Prostate gland (tissue), 2 donors: ENCODE results near the gene DNAJB13. TPM values are rescaled to one million over a fixed set of nuclear protein-coding genes. Genes with fewer than 3 reads are reported as not detected.

ENCODE experiments used
- DNase-seq: peaks from one replicate; pipeline ENCODE4 v3.0.0-alpha.2; 2019; ENCODE audit warnings: low spot score
- H3K27ac ChIP-seq, 2 donors: fragments of 200-600 bp; sonication (generic); 2 replicates each; pipeline ENCODE4 v1.5.1; 2017 to 2019
- H3K27me3 ChIP-seq: fragments of 200-600 bp; sonication (generic); replicated peaks from 2 replicates; pipeline ENCODE4 v1.5.1; 2019; ENCODE audit not compliant: insufficient read depth
- H3K36me3 ChIP-seq, 2 donors: fragments of 200-600 bp; sonication (generic); 1 replicate in 1 of 2; 2 replicates in 1 of 2; pipeline versions ENCODE4 v1.5.1 to v1.8.1; 2017 to 2019
- H3K4me1 ChIP-seq: fragments of 200-600 bp; sonication (generic); replicated peaks from 2 replicates; pipeline ENCODE4 v1.5.1; 2019
- H3K4me3 ChIP-seq, 2 donors: fragments of 200-600 bp; sonication (generic); 2 replicates each; pipeline ENCODE4 v1.5.1; 2017 to 2019
- H3K9me3 ChIP-seq: fragments of 200-600 bp; sonication (generic); 2 replicates; pipeline ENCODE4 v1.5.1; 2017
- CTCF ChIP-seq, 4 experiments: fragments of 200-600 bp in 2 of 4; fragments of 450-650 bp in 2 of 4; sonication (generic) in 2 of 4; IDR thresholded peaks; 1 replicate in 3 of 4; 2 replicates in 1 of 4; pipeline ENCODE4 v1.5.1; 2016 to 2019; ENCODE audit warnings: antibody characterized with exemption in 4 of 4, mild to moderate bottlenecking in 2 of 4, moderate library complexity in 2 of 4
- POLR2A ChIP-seq: fragments of 450-650 bp; IDR thresholded peaks from one replicate; pipeline ENCODE4 v1.6.1; 2016; ENCODE audit warnings: antibody characterized with exemption, mild to moderate bottlenecking
- POLR2AphosphoS5 ChIP-seq: sonication (generic); formaldehyde crosslinking; IDR thresholded peaks from one replicate; pipeline ENCODE4 v1.6.1; 2017; ENCODE audit warnings: antibody characterized with exemption
- WGBS: methylation state at CpG from one replicate; pipeline ENCODE4 v1.1.5; 2018; 5-methylcytosine and 5-hydroxymethylcytosine counted together
- intact Hi-C: fragments of 100-400 bp; cut with DNase I; formaldehyde crosslinking; loops from one replicate; pipeline ENCODE4 v1.14.2; 2022
- total RNA-seq, 2 donors: library from RNA; depleted of rRNA; stranded (reverse); fragments of >200 nt; gene quantifications; one replicate each; pipeline ENCODE4 v1.1.0, GENCODE V29; 2016

Gene DNAJB13
- total RNA-seq, 2 donors from 2014 or later: 0.59 to 1.9 TPM

DNA sequence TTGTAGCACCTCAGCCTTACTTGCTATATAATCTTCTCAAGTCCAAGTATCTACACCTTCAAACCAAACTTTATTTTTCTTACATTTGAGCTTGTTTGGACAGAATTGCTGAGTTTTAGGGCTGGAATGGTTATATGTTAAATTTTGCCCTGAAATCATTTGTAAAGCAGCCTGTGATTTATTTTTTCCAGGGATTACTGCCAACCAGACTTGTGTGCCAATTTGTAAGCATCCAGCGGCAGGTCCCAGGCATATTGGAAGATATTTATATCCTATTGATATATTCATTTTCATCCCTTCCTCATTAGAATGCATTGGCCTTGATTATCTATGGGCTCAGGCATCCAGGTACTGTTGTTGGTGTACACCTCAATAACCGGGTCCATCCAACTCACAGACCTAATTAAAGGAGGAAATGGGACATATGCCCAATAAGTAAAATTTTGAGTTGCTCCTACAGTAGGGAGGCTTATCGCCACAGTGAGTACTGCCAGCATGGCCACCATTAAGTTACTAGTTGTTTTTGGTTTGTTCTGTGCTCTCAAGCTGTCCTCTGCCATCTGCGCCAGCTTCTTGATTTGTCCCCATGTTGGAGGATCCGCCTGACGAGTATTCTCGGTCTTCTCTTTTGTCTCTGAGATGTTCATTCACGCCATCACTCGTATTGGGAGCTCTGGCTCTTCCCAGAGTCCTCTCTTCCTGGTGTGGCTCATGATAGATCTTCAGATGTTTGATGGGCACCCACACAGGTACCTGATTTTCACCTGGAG, 9.8 kb upstream of the DNAJB13 start:
- H3K27ac ChIP-seq: no peak overlapping the region
- H3K27me3 ChIP-seq: no peaks in the 10 kb centered on the region
- no peak overlapping the region for H3K4me3 ChIP-seq
- H3K4me1 ChIP-seq: no peaks in the 10 kb centered on the region
- no peak for DNase-seq
- intact Hi-C loops: no loop called here
- H3K9me3 ChIP-seq: no peaks in the 10 kb centered on the region
- TF ChIP-seq POLR2A (no peak), CTCF (IDR thresholded peaks at IDR 0.05) (no peak), POLR2AphosphoS5 (no peak)
- H3K36me3 ChIP-seq: no peaks in the 10 kb centered on the region
- 93% methylated on average over 9 of the region's 9 CpGs for WGBS

DNA sequence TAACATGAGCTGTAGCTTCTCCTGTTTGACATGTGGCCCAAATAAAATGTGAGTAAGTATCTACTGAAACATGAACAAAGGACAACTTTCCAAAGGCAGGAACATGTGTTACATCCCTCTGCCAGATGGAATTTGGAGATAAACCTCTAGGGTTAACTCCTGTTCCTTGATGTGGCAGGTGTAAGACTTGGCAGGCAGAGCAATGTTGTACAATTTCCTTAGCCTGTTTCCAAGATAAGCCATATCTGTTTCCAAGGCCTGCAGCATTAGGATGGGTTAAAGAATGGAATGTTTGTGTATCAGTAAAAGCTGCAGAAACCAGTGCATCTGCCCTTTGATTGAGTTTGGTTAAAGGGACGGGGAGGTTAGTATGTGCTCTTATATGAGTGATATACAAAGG, 8.8 kb upstream of the DNAJB13 start:
- Histone ChIP-seq H3K36me3 (no peaks in the 10 kb centered on the region), H3K27ac (no peak overlapping the region), H3K27me3 (no peaks in the 10 kb centered on the region), H3K9me3 (no peaks in the 10 kb centered on the region), H3K4me1 (no peaks in the 10 kb centered on the region), H3K4me3 (no peak overlapping the region)
- intact Hi-C loops: no loop called here
- no peak for DNase-seq
- TF ChIP-seq CTCF (IDR thresholded peaks at IDR 0.05) (no peak), POLR2AphosphoS5 (no peak), POLR2A (no peak)
- WGBS: 34% methylated on average over 1 of the region's 1 CpG

DNA sequence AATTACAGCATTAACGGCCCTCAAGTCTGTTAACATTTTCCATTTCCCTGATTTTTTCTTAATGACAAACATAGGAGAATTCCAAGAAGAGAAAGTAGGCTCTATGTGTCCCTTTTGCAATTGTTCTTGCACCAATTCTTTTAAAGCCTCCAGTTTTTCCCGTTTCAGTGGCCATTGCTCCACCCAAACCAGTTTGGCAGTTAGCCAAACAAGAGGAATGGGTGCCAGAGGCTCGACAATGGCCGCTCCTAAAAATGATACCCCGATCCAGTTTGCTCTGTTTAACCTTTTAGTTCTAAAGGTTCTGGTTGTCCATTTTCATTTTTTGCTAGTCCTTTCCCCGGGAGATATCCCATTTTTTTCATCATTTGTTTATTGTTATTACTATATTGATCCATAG, 6.7 kb upstream of the DNAJB13 start:
- H3K36me3 ChIP-seq: no peaks in the 10 kb centered on the region
- no peaks in the 10 kb centered on the region for H3K27me3 ChIP-seq
- H3K4me1 ChIP-seq: no peaks in the 10 kb centered on the region
- 49% methylated on average over 6 of the region's 6 CpGs for WGBS
- DNase-seq: no peak
- intact Hi-C loops: no loop called here
- no peak overlapping the region for H3K4me3 ChIP-seq
- no peak overlapping the region for H3K27ac ChIP-seq
- TF ChIP-seq CTCF (IDR thresholded peaks at IDR 0.05) (no peak), POLR2AphosphoS5 (no peak), POLR2A (no peak)
- H3K9me3 ChIP-seq: no peaks in the 10 kb centered on the region

DNA sequence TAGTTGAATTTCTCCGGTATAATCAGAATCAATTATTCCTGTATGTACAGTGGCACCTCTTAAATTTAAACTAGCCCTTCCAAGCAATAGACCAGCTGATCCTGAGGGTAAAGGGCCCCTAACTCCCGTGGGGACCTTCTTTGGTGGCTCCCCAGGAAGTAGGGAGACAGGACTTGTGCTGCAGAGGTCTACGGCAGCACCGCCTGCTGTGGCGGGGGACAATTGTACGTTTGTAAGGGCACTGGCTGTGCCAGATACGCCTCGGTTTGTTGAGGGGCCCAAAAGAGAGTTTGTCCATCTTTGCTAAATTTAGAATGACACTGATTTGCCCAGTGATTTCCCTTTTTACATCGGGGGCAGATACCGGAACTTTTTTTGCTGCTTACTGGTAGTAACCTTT, 5.9 kb upstream of the DNAJB13 start:
- no peak for TF ChIP-seq POLR2A
- Histone ChIP-seq H3K4me3 (no peak overlapping the region), H3K27ac (no peak overlapping the region), H3K36me3 (no peaks in the 10 kb centered on the region), H3K9me3 (no peaks in the 10 kb centered on the region), H3K27me3 (no peaks in the 10 kb centered on the region), H3K4me1 (no peaks in the 10 kb centered on the region)
- WGBS: 82% methylated on average over 10 of the region's 10 CpGs
- no peak for DNase-seq
- intact Hi-C loops: no loop called here

DNA sequence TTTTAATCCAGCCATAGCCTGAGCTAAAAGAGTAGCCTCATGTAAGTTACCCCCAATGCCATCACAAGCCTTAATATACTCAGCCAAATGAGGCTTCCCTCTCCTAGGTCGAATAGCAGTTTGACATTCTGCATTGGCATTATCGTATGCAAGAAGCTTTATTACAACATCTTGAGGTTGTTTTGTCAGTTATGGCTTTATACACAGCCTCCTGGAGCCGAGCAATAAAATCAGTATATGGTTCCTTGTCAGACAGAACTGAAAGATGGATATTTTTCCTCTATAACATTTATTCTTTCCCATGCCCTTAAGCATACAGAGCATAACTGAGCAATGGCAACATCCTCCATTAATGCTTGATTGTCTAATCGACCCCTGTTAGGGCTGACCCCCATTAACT, 5.4 kb upstream of the DNAJB13 start:
- Histone ChIP-seq H3K4me3 (no peak overlapping the region), H3K27ac (no peak overlapping the region), H3K27me3 (no peaks in the 10 kb centered on the region), H3K36me3 (no peaks in the 10 kb centered on the region), H3K4me1 (no peaks in the 10 kb centered on the region), H3K9me3 (no peaks in the 10 kb centered on the region)
- 50% methylated on average over 4 of the region's 4 CpGs for whole genome bisulfite sequencing
- no peak for DNase-seq
- no peak for TF ChIP-seq CTCF (IDR thresholded peaks at IDR 0.05)
- TF ChIP-seq POLR2AphosphoS5: no peak
- no peak for TF ChIP-seq POLR2A
- intact Hi-C loops: no loop called here
